GF-D8 (cell line): ENCODE data around the gene TLR9.

ENCODE experiments used
- DNase-seq: peaks from one replicate; lab custom pipeline; 2025; lab: John Stamatoyannopoulos, UW

Gene TLR9

GRCh38 chr3:52231502-52232278, 6.2 kb upstream of the TLR9 start:
- DNase-seq = no peak

- DNase-seq = no peak
Measured at GRCh38 chr3:52230889-52231499, 5.5 kb upstream of the TLR9 start.

GRCh38 chr3:52230461-52230860, 5.0 kb upstream of the TLR9 start:
- DNase-seq = no peak

- no peak for DNase-seq
Measured at GRCh38 chr3:52229656-52230055, 4.2 kb upstream of the TLR9 start.

GRCh38 chr3:52228751-52229291, 3.4 kb upstream of the TLR9 start:
- DNase-seq = no peak

- DNase-seq = no peak
Measured at GRCh38 chr3:52228266-52228665, 2.8 kb upstream of the TLR9 start.

- DNase-seq = no peak
Measured at GRCh38 chr3:52227766-52228165, 2.3 kb upstream of the TLR9 start.

- no peak for DNase-seq
Measured at GRCh38 chr3:52227117-52227516, 1.7 kb upstream of the TLR9 start.

- DNase-seq = peak; percentile 41
Measured at GRCh38 chr3:52226229-52226817, 878 bp upstream of the TLR9 start.

GRCh38 chr3:52223449-52224408, 1.7 kb downstream of the TLR9 start:
- DNase-seq = no peak

GRCh38 chr3:52222319-52223221, 2.9 kb downstream of the TLR9 start:
- no peak for DNase-seq

- no peak for DNase-seq
Measured at GRCh38 chr3:52221563-52222318, 3.7 kb downstream of the TLR9 start.

GRCh38 chr3:52221141-52221562, 4.3 kb downstream of the TLR9 start:
- DNase-seq = no peak

- peak; percentile 48 for DNase-seq
Measured at GRCh38 chr3:52220380-52221026, 4.9 kb downstream of the TLR9 start.

GRCh38 chr3:52218937-52219650, 6.4 kb downstream of the TLR9 start:
- no peak for DNase-seq

GRCh38 chr3:52218454-52218853, 7.0 kb downstream of the TLR9 start:
- no peak for DNase-seq

- no peak for DNase-seq
Measured at GRCh38 chr3:52218026-52218425, 7.4 kb downstream of the TLR9 start.

GRCh38 chr3:52217409-52217805, 8.0 kb downstream of the TLR9 start:
- DNase-seq = no peak
